Measurements from ENCODE around the gene RPL13A. TPM values are rescaled to one million over a fixed set of nuclear protein-coding genes. Genes with fewer than 3 reads are reported as not detected.

Gene RPL13A
- total RNA-seq, 1 experiment from 2014 or later, result 3,819 TPM

GRCh38 chr19:49488046-49488862 lies 846 bp downstream of the RPL13A start:
- ChIA-PET POLR2A (interaction anchor here (0.5 to 3.7 kb wide), 20 partner anchors 9 to 389 kb away, joined by 3 to 69 read pairs (median 4); partner anchors contain the start of genes AKT1S1, ALDH16A1, FUZ and NOSIP), CTCF (interaction anchor here (0.8 kb wide), 1 partner anchor 188 kb away, joined by 3 read pairs; no protein-coding TSS in a partner anchor)
- no peaks in the 10 kb centered on the region for H3K9me3 Mint-ChIP-seq (ENCODE audit: unreplicated experiment)
- DNase-seq (ENCODE audit: unreplicated experiment), result no peak
- BruUV-seq (replicated peaks), result no TSS peak
- H3K4me1 Mint-ChIP-seq (ENCODE audit: insufficient read depth, unreplicated experiment), result no peaks in the 10 kb centered on the region
- H3K36me3 Mint-ChIP-seq (ENCODE audit: insufficient read depth, unreplicated experiment), result peaks cover 63% of the 10 kb centered on the region
- peak overlapping the region; percentile 99 for H3K27ac Mint-ChIP-seq (ENCODE audit: low read depth, unreplicated experiment)
- no peak for TF ChIP-seq CTCF (IDR thresholded peaks at IDR 0.05; ENCODE audit: unreplicated experiment)
- no peaks in the 10 kb centered on the region for H3K27me3 Mint-ChIP-seq (ENCODE audit: insufficient read depth, unreplicated experiment)
- intact Hi-C loops (cut with micrococcal nuclease), result loop anchor here (5.0 kb wide), 1 partner anchor 36 kb away; the partner anchor contains the start of genes ALDH16A1 and PIH1D1
- H3K4me3 Mint-ChIP-seq (ENCODE audit: unreplicated experiment), result peak overlapping the region; percentile 95

GRCh38 chr19:49488863-49489537 lies 1.6 kb downstream of the RPL13A start:
- POLR2A ChIA-PET, result interaction anchor here (0.6 to 3.7 kb wide), 16 partner anchors 8 to 612 kb away, joined by 3 to 69 read pairs (median 4); partner anchors contain the start of genes ALDH16A1, NOSIP, PIH1D1 and PRMT1

GRCh38 chr19:49489601-49490167 lies 2.3 kb downstream of the RPL13A start:
- no TSS peak for BruUV-seq (replicated peaks)
- H3K27ac Mint-ChIP-seq (ENCODE audit: low read depth, unreplicated experiment), result peak overlapping the region; percentile 99
- H3K4me3 Mint-ChIP-seq (ENCODE audit: unreplicated experiment), result peak overlapping the region; percentile 95
- ChIA-PET CTCF (interaction anchor here (0.8 kb wide), 1 partner anchor 183 kb away, joined by 3 read pairs; no protein-coding TSS in a partner anchor), POLR2A (interaction anchor here (0.7 to 3.7 kb wide), 8 partner anchors 8 to 439 kb away, joined by 3 to 69 read pairs (median 6); partner anchors contain the start of genes ALDH16A1, NOSIP, PIH1D1 and PRRG2)
- DNase-seq (ENCODE audit: unreplicated experiment), result no peak
- H3K4me1 Mint-ChIP-seq (ENCODE audit: insufficient read depth, unreplicated experiment), result no peaks in the 10 kb centered on the region
- H3K36me3 Mint-ChIP-seq (ENCODE audit: insufficient read depth, unreplicated experiment), result peaks cover 76% of the 10 kb centered on the region
- no peak for TF ChIP-seq CTCF (IDR thresholded peaks at IDR 0.05; ENCODE audit: unreplicated experiment)
- intact Hi-C loops (cut with micrococcal nuclease), result loop anchor here (5.0 kb wide), 1 partner anchor 37 kb away; the partner anchor contains the start of genes ALDH16A1 and PIH1D1
- H3K27me3 Mint-ChIP-seq (ENCODE audit: insufficient read depth, unreplicated experiment), result no peaks in the 10 kb centered on the region
- no peaks in the 10 kb centered on the region for H3K9me3 Mint-ChIP-seq (ENCODE audit: unreplicated experiment)

More at GRCh38 chr19:49488863-49489537, 1.6 kb downstream of the RPL13A start:
- Mint-ChIP-seq H3K36me3 (ENCODE audit: insufficient read depth, unreplicated experiment) (peaks cover 71% of the 10 kb centered on the region), H3K9me3 (ENCODE audit: unreplicated experiment) (no peaks in the 10 kb centered on the region), H3K27ac (ENCODE audit: low read depth, unreplicated experiment) (peak overlapping the region; percentile 99), H3K4me1 (ENCODE audit: insufficient read depth, unreplicated experiment) (no peaks in the 10 kb centered on the region), H3K27me3 (ENCODE audit: insufficient read depth, unreplicated experiment) (no peaks in the 10 kb centered on the region), H3K4me3 (ENCODE audit: unreplicated experiment) (peak overlapping the region; percentile 95)
- intact Hi-C loops (cut with micrococcal nuclease), result loop anchor here (5.0 kb wide), 1 partner anchor 37 kb away; the partner anchor contains the start of genes ALDH16A1 and PIH1D1
- CTCF ChIA-PET, result interaction anchor here (0.6 to 0.8 kb wide), 2 partner anchors 167 to 183 kb away, joined by 3 read pairs; no protein-coding TSS in a partner anchor
- BruUV-seq (replicated peaks), result no TSS peak
- TF ChIP-seq CTCF (IDR thresholded peaks at IDR 0.05; ENCODE audit: unreplicated experiment), result no peak
- DNase-seq (ENCODE audit: unreplicated experiment), result no peak

Data from MCF 10A (cell line).